Bronchial epithelial cell (primary cell): ENCODE measurements around the gene GPR37. TPM values are rescaled to one million over a fixed set of nuclear protein-coding genes. Genes with fewer than 3 reads are reported as not detected.

Experiments used
- DNase-seq: peaks from one replicate; pipeline ENCODE4 v3.0.0-alpha.2; 2010; ENCODE audit warnings: low read depth
- FAIRE-seq: peaks from 2 replicates; lab custom pipeline; 2011; peaks lifted over from hg19 to GRCh38; lab: Jason Lieb, UNC
- H3K27me3 ChIP-seq: 2 replicates; pipeline ENCODE4 v1.5.1; 2011; ENCODE audit warnings: low read length; ENCODE audit not compliant: control insufficient read depth, insufficient read depth
- H3K36me3 ChIP-seq: 2 replicates; pipeline ENCODE4 v1.5.1; 2011; ENCODE audit warnings: low read length; ENCODE audit not compliant: control insufficient read depth, insufficient read depth
- H3K4me3 ChIP-seq: 2 replicates; pipeline ENCODE4 v1.5.1; 2011; ENCODE audit warnings: mild to moderate bottlenecking, low read depth, low read length, control low read depth
- total RNA-seq: library from RNA; depleted of rRNA; stranded (reverse); fragments of >200 nt; gene quantifications from 2 replicates; pipeline ENCODE4 v1.2.1, GENCODE V29; 2014
- TF ChIP-seq, protein P1 (sequence below): IDR thresholded peaks from 2 replicates; pipeline ENCODE4 v1.5.1; 2011; ENCODE audit warnings: mild to moderate bottlenecking, moderate library complexity, low read length, control low read depth, inconsistent platforms; ENCODE audit not compliant: insufficient read depth, severe bottlenecking

GPR37 gene
- total RNA-seq, 1 donor from 2014 or later, result 1.6 TPM

DNA sequence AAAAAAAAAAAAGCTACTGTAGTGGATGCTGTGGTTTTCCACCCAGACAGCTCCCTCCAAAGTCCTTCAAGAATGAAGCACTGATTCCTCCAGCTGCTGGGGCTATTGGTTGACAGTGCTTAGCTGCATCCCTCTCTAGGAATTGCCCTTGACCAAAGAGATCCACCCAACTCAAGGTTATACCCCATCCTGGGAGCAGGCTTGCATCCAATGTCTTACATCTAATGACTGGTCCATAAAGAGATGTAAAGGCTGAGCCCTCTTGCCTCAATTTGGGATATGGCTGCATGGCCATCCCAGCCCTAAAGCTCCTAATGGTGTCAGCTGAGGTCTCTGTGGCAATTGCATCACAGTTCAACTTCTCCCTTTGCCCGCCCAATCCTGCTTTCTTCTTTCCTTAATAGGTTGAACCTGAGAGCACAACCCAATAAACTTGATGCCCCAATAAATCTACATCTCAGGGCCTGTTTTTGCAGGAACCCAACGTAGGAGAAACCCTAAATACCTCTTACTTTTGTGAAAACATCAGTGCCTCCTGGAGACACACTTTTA is 4.4 kb downstream of the GPR37 start:
- Histone ChIP-seq H3K27me3 (peaks cover 11% of the 10 kb centered on the region), H3K4me3 (no peak overlapping the region), H3K36me3 (no peaks in the 10 kb centered on the region)
- no peak for DNase-seq
- TF ChIP-seq, protein P1, sequence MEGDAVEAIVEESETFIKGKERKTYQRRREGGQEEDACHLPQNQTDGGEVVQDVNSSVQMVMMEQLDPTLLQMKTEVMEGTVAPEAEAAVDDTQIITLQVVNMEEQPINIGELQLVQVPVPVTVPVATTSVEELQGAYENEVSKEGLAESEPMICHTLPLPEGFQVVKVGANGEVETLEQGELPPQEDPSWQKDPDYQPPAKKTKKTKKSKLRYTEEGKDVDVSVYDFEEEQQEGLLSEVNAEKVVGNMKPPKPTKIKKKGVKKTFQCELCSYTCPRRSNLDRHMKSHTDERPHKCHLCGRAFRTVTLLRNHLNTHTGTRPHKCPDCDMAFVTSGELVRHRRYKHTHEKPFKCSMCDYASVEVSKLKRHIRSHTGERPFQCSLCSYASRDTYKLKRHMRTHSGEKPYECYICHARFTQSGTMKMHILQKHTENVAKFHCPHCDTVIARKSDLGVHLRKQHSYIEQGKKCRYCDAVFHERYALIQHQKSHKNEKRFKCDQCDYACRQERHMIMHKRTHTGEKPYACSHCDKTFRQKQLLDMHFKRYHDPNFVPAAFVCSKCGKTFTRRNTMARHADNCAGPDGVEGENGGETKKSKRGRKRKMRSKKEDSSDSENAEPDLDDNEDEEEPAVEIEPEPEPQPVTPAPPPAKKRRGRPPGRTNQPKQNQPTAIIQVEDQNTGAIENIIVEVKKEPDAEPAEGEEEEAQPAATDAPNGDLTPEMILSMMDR, result no peak
- FAIRE-seq, result no peak

DNA sequence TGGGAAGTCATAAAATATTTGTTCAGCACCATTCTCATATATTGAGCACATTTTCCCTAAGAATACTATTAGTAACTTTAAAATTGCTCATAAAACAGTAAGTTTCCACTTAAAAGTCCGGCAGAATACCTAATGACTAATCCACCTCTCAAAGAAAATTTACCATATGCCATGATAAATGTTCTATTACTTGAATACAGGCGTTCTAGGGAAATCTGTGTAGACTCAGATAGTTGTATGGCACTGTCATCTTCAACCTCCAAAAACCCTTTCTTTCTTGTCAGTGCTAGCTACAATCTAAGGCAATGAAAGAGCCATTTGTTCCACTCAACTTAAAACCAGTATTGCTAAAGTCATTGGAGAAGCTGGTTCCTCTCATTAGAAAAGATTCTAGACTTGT is 7.3 kb downstream of the GPR37 start:
- H3K27me3 ChIP-seq, result no peaks in the 10 kb centered on the region
- TF ChIP-seq, protein P1, result no peak
- FAIRE-seq (no peak), DNase-seq (no peak)
- no peaks in the 10 kb centered on the region for H3K36me3 ChIP-seq
- H3K4me3 ChIP-seq, result no peak overlapping the region

DNA sequence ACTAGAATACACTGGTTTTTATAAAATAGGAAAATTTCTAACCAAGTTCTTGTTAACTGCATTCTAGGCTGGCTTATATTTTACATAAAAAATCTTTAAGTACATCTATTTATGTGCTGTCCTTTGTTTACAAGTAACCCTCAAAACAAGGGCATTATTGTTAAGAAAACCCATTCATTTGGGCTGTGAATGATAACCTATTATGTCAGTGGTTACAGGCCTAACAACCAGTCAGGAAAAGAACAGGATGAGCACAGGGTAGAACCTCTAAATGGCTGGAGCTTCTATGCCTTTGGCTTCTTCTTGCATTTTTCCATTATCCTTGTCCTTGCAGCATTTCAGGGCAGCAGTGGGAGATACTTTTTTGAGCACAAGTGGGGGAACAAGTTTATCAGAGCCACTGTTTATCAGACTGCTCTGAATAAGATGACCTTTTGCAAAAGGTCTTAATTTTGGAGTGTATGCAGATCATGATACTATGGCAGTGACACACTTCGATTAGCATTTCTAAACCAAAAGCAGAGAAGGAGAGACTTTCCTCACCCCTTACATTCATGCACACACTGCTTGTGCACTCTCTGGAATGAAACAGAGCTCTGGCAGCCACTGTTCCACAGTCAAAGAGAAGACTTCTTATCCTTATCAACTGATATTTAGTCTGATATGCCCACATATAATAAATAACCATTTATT is 10.9 kb downstream of the GPR37 start:
- Histone ChIP-seq H3K27me3 (no peaks in the 10 kb centered on the region), H3K36me3 (no peaks in the 10 kb centered on the region), H3K4me3 (no peak overlapping the region)
- TF ChIP-seq, protein P1, result no peak
- DNase-seq (no peak), FAIRE-seq (no peak)

DNA sequence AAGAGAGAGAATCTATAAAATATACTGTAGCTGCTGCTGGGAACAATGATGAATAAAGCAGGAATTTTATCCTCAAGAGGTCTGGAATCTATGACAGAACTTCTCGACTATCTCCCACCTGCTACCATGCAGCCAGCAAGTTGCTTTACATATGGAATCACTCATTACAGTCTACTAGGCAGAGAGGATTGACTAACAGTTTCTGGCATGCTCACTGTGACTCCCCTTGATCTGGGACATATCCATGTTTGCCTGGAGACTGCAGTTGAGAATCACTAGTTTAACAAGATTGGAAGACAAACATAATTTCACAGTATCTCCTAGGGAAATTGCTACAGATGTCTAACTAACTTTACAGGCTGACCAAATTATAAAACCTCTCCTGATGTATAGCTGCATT is 13.3 kb downstream of the GPR37 start:
- TF ChIP-seq, protein P1, result no peak
- H3K27me3 ChIP-seq, result no peaks in the 10 kb centered on the region
- H3K36me3 ChIP-seq, result no peaks in the 10 kb centered on the region
- DNase-seq, result no peak
- FAIRE-seq, result no peak
- no peak overlapping the region for H3K4me3 ChIP-seq

DNA sequence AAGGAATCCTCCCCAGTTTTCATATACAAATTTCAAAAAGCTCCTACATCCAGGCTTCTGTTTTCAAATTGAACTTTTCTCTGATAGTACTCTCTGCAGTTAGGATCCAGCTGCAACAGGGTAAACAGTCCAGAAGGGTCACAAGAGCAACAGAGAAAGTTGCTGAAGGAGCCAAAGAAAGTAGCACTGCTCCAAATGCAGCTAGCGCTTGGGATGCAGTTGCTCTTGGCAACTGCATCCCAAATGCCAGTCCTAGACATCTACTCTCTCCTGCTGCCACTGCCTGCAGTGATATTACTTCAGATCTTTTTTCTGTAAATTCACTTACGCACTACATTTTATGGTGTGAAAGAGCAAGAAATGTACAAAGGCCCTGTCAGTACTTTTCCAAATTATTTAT is 14.6 kb downstream of the GPR37 start:
- H3K27me3 ChIP-seq, result no peaks in the 10 kb centered on the region
- FAIRE-seq (no peak), DNase-seq (no peak)
- TF ChIP-seq, protein P1, result no peak
- H3K36me3 ChIP-seq, result no peaks in the 10 kb centered on the region
- no peak overlapping the region for H3K4me3 ChIP-seq
